Panc1 (cell line): Measurements from ENCODE around the gene SGSM1. TPM values are rescaled to one million over a fixed set of nuclear protein-coding genes. Genes with fewer than 3 reads are reported as not detected.

ENCODE experiments used
- ATAC-seq: fragments of 200-7000 bp; cut with Tn5 transposase; 2 replicates; pipeline ENCODE4 v1.9.1; 2020; ENCODE audit warnings: mild to moderate bottlenecking, moderate library complexity
- BruUV-seq: library from RNA; stranded (reverse); fragments of 400-500 nt; replicated peaks from 2 replicates; lab custom pipeline; 2021; lab: Mats Ljungman, UMichigan
- CTCF ChIA-PET: fragments of 300-600 bp; sonication (Branson Sonifier 250); formaldehyde crosslinking; loops from one replicate; lab custom pipeline; 2022; ENCODE audit warnings: antibody characterized with exemption; lab: Charles Lee
- POLR2A ChIA-PET: fragments of 300-600 bp; sonication (Branson Sonifier 250); formaldehyde crosslinking; loops from one replicate; lab custom pipeline; 2022; ENCODE audit warnings: antibody characterized with exemption; lab: Charles Lee
- DNase-seq: peaks from one replicate; pipeline ENCODE4 v3.0.0-alpha.2; 2010; ENCODE audit warnings: low read depth, low spot score
- H3K27ac ChIP-seq: 2 replicates; pipeline ENCODE4 v1.5.1; 2011; ENCODE audit warnings: mild to moderate bottlenecking, low read length, inconsistent platforms
- H3K27me3 ChIP-seq: fragments of 200-500 bp; sonication (Bioruptor generic); 2 replicates; pipeline ENCODE4 v1.6.0; 2014; ENCODE audit warnings: low read length, inconsistent platforms; ENCODE audit not compliant: control insufficient read depth, insufficient read depth
- H3K36me3 ChIP-seq: fragments of 200-500 bp; sonication (Bioruptor generic); 2 replicates; pipeline ENCODE4 v1.5.1; 2014; ENCODE audit warnings: inconsistent platforms, mild to moderate bottlenecking, low read length, moderate library complexity; ENCODE audit not compliant: control insufficient read depth, insufficient read depth
- H3K4me1 ChIP-seq: 2 replicates; pipeline ENCODE4 v1.5.1; 2011; ENCODE audit warnings: inconsistent platforms, mild to moderate bottlenecking, low read length, moderate library complexity; ENCODE audit not compliant: control insufficient read depth, insufficient read depth
- H3K4me3 ChIP-seq, 2 experiments: 2 replicates each; pipeline ENCODE4 v1.5.1; 2011 to 2012; ENCODE audit warnings: low read depth in 2 of 2, low read length in 2 of 2, mild to moderate bottlenecking in 2 of 2, inconsistent platforms in 1 of 2, moderate library complexity in 1 of 2
- H3K9me3 ChIP-seq: fragments of 200-500 bp; sonication (Bioruptor generic); 2 replicates; pipeline ENCODE4 v1.5.1; 2014; ENCODE audit warnings: low read depth, mild to moderate bottlenecking, inconsistent platforms, low read length, moderate library complexity; ENCODE audit not compliant: control insufficient read depth, insufficient read depth
- POLR2AphosphoS5 ChIP-seq: IDR thresholded peaks from 2 replicates; pipeline ENCODE4 v1.6.1; 2012; ENCODE audit warnings: mild to moderate bottlenecking, low read depth, low read length, moderate library complexity
- SIN3A ChIP-seq: IDR thresholded peaks from 2 replicates; pipeline ENCODE4 v1.6.1; 2012; ENCODE audit warnings: low read depth, mild to moderate bottlenecking, low read length, moderate library complexity, borderline replicate concordance; ENCODE audit not compliant: insufficient read depth
- TCF7L2 ChIP-seq: IDR thresholded peaks from 2 replicates; pipeline ENCODE4 v1.6.1; 2011; ENCODE audit warnings: mild to moderate bottlenecking, low read depth, low read length, inconsistent platforms
- in situ Hi-C: cut with HindIII; loops from 2 replicates; pipeline ENCODE4 v1.10.0; 2016; ENCODE audit warnings: low sequenced_read_pairs, low pct_unique_long_range_greater_than_20kb
- intact Hi-C: fragments of 100-400 bp; cut with micrococcal nuclease; formaldehyde crosslinking; loops from one replicate; pipeline ENCODE4 v1.10.0; 2022; ENCODE audit not compliant: unreplicated experiment
- total RNA-seq: library from RNA; stranded (reverse); gene quantifications from one replicate; pipeline ENCODE4 v1.2.1, GENCODE V29; 2021; ENCODE audit not compliant: unreplicated experiment
- TF ChIP-seq, protein P1 (sequence below): fragments of 450-650 bp; IDR thresholded peaks from 2 replicates; pipeline ENCODE4 v1.5.1; 2017; ENCODE audit warnings: mild to moderate bottlenecking
- TF ChIP-seq, protein P2 (sequence below), 2 experiments: IDR thresholded peaks; 2 replicates each; pipeline ENCODE4 v1.6.1; 2011 to 2012; ENCODE audit warnings: low read depth in 2 of 2, control low read depth in 1 of 2, low read length in 1 of 2, mild to moderate bottlenecking in 1 of 2, moderate library complexity in 1 of 2; ENCODE audit not compliant: insufficient read depth in 1 of 2

The SGSM1 gene
- total RNA-seq, 1 experiment from 2014 or later, result 1.6 TPM

GRCh38 chr22:24928322-24928721, 122.3 kb downstream of the SGSM1 start:
- POLR2A ChIA-PET, result no interaction called here
- Histone ChIP-seq H3K4me3 (no peak overlapping the region), H3K27me3 (no peaks in the 10 kb centered on the region), H3K9me3 (no peaks in the 10 kb centered on the region), H3K36me3 (no peaks in the 10 kb centered on the region), H3K27ac (no peak overlapping the region), H3K4me1 (no peaks in the 10 kb centered on the region)
- no TSS peak for BruUV-seq
- DNase-seq, result no peak
- in situ Hi-C loops (no loop called here), intact Hi-C loops (no loop called here)
- CTCF ChIA-PET, result no interaction called here
- no peak for TF ChIP-seq TCF7L2
- TF ChIP-seq, protein P1, sequence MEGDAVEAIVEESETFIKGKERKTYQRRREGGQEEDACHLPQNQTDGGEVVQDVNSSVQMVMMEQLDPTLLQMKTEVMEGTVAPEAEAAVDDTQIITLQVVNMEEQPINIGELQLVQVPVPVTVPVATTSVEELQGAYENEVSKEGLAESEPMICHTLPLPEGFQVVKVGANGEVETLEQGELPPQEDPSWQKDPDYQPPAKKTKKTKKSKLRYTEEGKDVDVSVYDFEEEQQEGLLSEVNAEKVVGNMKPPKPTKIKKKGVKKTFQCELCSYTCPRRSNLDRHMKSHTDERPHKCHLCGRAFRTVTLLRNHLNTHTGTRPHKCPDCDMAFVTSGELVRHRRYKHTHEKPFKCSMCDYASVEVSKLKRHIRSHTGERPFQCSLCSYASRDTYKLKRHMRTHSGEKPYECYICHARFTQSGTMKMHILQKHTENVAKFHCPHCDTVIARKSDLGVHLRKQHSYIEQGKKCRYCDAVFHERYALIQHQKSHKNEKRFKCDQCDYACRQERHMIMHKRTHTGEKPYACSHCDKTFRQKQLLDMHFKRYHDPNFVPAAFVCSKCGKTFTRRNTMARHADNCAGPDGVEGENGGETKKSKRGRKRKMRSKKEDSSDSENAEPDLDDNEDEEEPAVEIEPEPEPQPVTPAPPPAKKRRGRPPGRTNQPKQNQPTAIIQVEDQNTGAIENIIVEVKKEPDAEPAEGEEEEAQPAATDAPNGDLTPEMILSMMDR, result no peak
- TF ChIP-seq, protein P2, sequence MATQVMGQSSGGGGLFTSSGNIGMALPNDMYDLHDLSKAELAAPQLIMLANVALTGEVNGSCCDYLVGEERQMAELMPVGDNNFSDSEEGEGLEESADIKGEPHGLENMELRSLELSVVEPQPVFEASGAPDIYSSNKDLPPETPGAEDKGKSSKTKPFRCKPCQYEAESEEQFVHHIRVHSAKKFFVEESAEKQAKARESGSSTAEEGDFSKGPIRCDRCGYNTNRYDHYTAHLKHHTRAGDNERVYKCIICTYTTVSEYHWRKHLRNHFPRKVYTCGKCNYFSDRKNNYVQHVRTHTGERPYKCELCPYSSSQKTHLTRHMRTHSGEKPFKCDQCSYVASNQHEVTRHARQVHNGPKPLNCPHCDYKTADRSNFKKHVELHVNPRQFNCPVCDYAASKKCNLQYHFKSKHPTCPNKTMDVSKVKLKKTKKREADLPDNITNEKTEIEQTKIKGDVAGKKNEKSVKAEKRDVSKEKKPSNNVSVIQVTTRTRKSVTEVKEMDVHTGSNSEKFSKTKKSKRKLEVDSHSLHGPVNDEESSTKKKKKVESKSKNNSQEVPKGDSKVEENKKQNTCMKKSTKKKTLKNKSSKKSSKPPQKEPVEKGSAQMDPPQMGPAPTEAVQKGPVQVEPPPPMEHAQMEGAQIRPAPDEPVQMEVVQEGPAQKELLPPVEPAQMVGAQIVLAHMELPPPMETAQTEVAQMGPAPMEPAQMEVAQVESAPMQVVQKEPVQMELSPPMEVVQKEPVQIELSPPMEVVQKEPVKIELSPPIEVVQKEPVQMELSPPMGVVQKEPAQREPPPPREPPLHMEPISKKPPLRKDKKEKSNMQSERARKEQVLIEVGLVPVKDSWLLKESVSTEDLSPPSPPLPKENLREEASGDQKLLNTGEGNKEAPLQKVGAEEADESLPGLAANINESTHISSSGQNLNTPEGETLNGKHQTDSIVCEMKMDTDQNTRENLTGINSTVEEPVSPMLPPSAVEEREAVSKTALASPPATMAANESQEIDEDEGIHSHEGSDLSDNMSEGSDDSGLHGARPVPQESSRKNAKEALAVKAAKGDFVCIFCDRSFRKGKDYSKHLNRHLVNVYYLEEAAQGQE (IDR thresholded peaks at IDR 0.05; ENCODE audit: insufficient read depth in 1 of 2, low read depth in 2 of 2, low read length in 1 of 2), result no peak
- TF ChIP-seq SIN3A, result no peak
- no peak for ATAC-seq

DNA sequence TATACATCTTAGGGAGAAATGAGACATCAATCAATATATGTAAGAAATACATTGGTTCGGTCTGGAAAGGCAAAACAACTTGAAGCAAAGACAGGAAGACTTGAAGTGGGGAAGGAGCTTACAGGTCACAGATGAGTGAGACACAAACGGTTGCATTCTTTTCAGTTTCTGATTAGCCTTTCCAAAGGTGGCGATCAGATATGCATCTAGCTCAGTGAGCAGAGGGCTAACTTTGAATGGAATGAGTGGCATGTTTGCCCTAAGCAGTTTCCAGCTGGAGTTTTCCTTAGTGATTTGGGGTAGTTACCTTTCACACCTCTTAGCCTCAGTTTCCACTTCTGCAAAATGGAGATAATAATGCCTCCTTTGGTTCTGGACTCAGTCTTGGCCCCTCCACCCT, 124.7 kb downstream of the SGSM1 start:
- no peaks in the 10 kb centered on the region for H3K9me3 ChIP-seq
- no peaks in the 10 kb centered on the region for H3K36me3 ChIP-seq
- H3K4me3 ChIP-seq, result no peak overlapping the region
- no peak overlapping the region for H3K27ac ChIP-seq
- in situ Hi-C loops, result no loop called here
- ChIA-PET CTCF (interaction anchor here (0.6 to 0.7 kb wide), 2 partner anchors 127 to 178 kb away, joined by 5 to 8 read pairs; no protein-coding TSS in a partner anchor), POLR2A (no interaction called here)
- H3K4me1 ChIP-seq, result no peaks in the 10 kb centered on the region
- ATAC-seq (no peak), DNase-seq (no peak)
- H3K27me3 ChIP-seq, result no peaks in the 10 kb centered on the region
- BruUV-seq, result no TSS peak
- TF ChIP-seq POLR2AphosphoS5, result no peak
- TF ChIP-seq TCF7L2, result no peak
- no peak for TF ChIP-seq SIN3A
- intact Hi-C loops, result no loop called here

DNA sequence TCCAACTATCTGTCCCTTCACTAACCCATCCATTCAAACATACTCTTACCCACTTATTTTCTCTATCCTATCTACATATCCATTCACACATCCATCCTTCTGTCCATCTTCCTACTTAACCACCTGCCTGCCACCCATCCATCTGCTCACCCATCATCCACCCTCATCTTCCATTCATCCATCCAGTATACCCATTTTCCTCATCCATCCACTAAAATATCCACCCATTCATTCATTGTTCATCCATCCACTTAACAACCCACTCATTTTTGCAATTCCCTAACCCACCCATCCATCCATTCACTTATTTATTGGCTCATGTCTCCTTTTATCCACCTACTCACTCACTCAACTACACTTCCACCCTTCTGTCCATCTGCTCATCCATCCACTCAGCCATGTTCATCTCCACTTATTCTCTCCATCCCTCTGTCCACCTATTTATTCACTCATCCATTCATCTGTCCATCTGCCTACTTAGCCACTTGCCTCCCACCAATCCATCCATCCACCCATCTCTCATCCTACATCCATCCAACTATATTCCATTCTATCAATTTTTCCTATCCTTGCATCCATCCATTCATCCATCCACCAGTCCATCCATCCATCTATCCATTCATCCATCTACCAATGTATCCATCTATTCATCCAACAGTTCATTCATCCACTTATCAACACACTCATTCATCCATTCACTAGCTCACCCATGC, 129.9 kb downstream of the SGSM1 start:
- BruUV-seq, result no TSS peak
- ATAC-seq (no peak), DNase-seq (no peak)
- no peaks in the 10 kb centered on the region for H3K36me3 ChIP-seq
- H3K4me3 ChIP-seq, result no peak overlapping the region
- H3K4me1 ChIP-seq, result peaks cover 6% of the 10 kb centered on the region; the same call in 1 of the 2 replicates
- in situ Hi-C loops, result no loop called here
- TF ChIP-seq, protein P2 (IDR thresholded peaks at IDR 0.05; ENCODE audit: insufficient read depth in 1 of 2, low read depth in 2 of 2, low read length in 1 of 2), result no peak
- no peak for TF ChIP-seq POLR2AphosphoS5
- no peak for TF ChIP-seq TCF7L2
- TF ChIP-seq, protein P1, result no peak
- TF ChIP-seq SIN3A, result no peak
- no peaks in the 10 kb centered on the region for H3K9me3 ChIP-seq
- intact Hi-C loops, result loop anchor here (5.0 kb wide), 1 partner anchor 111 kb away; no protein-coding TSS in a partner anchor
- no peaks in the 10 kb centered on the region for H3K27me3 ChIP-seq
- ChIA-PET CTCF (no interaction called here), POLR2A (no interaction called here)
- H3K27ac ChIP-seq, result no peak overlapping the region
